MM.1S (cell line): ENCODE results near the gene RAB27B.

ENCODE experiments used
- EZH2 ChIP-seq: fragments of 300-600 bp; sonication (generic); optimal IDR thresholded peaks from 2 replicates; pipeline ENCODE3; 2017; ENCODE audit warnings: low read depth, mild to moderate bottlenecking, antibody characterized with exemption, low read length, mixed read lengths
- EZH2phosphoT487 ChIP-seq: fragments of 300-600 bp; sonication (generic); IDR thresholded peaks from 2 replicates; pipeline ENCODE4 v1.6.1; 2018; ENCODE audit warnings: antibody characterized with exemption, low read length
- TF ChIP-seq, protein P1 (sequence below): fragments of 300-600 bp; sonication (generic); IDR thresholded peaks from 2 replicates; pipeline ENCODE4 v1.5.1; 2016; ENCODE audit warnings: antibody characterized with exemption, low read length, mixed read lengths

- TF ChIP-seq, protein P1, sequence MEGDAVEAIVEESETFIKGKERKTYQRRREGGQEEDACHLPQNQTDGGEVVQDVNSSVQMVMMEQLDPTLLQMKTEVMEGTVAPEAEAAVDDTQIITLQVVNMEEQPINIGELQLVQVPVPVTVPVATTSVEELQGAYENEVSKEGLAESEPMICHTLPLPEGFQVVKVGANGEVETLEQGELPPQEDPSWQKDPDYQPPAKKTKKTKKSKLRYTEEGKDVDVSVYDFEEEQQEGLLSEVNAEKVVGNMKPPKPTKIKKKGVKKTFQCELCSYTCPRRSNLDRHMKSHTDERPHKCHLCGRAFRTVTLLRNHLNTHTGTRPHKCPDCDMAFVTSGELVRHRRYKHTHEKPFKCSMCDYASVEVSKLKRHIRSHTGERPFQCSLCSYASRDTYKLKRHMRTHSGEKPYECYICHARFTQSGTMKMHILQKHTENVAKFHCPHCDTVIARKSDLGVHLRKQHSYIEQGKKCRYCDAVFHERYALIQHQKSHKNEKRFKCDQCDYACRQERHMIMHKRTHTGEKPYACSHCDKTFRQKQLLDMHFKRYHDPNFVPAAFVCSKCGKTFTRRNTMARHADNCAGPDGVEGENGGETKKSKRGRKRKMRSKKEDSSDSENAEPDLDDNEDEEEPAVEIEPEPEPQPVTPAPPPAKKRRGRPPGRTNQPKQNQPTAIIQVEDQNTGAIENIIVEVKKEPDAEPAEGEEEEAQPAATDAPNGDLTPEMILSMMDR: no peak
- TF ChIP-seq EZH2 (no peak), EZH2phosphoT487 (no peak)
Measured at GRCh38 chr18:54845787-54846186, 17.5 kb downstream of the RAB27B start.
